Activated naive CD8-positive, alpha-beta T cell treated with anti-CD3 and anti-CD28 coated beads for 36 hours (primary cell): ENCODE measurements around the gene TMEM121. TPM values are rescaled to one million over a fixed set of nuclear protein-coding genes. Genes with fewer than 3 reads are reported as not detected.

Experiments
- DNase-seq: peaks from one replicate; pipeline ENCODE4 v3.0.0; 2021
- H3K27ac Mint-ChIP-seq: one replicate; pipeline ENCODE4 v1.8.0; 2022; ENCODE audit warnings: mild to moderate bottlenecking, moderate library complexity, mixed read lengths
- H3K27me3 Mint-ChIP-seq: one replicate; pipeline ENCODE4 v1.8.0; 2022; ENCODE audit warnings: mild to moderate bottlenecking, mixed read lengths
- H3K36me3 Mint-ChIP-seq: one replicate; pipeline ENCODE4 v1.8.0; 2021; ENCODE audit warnings: mild to moderate bottlenecking, mixed read lengths
- H3K4me1 Mint-ChIP-seq: one replicate; pipeline ENCODE4 v1.8.0; 2021; ENCODE audit warnings: mixed read lengths
- H3K4me3 Mint-ChIP-seq: one replicate; pipeline ENCODE4 v1.8.0; 2022; ENCODE audit warnings: mild to moderate bottlenecking, moderate library complexity, mixed read lengths
- H3K9me3 Mint-ChIP-seq: one replicate; pipeline ENCODE4 v1.8.0; 2022; ENCODE audit warnings: mixed read lengths
- total RNA-seq, 2 experiments: library from RNA; stranded (reverse); gene quantifications; one replicate each; pipeline ENCODE4 v1.2.3, GENCODE V29; 2021

Gene TMEM121
- total RNA-seq, 2 experiments from 2014 or later: 16.7 to 16.8 TPM

- Mint-ChIP-seq H3K9me3 (no peaks in the 10 kb centered on the region), H3K36me3 (no peaks in the 10 kb centered on the region), H3K4me3 (no peak overlapping the region), H3K4me1 (peaks cover 43% of the 10 kb centered on the region), H3K27ac (peak overlapping the region; percentile 3), H3K27me3 (peaks cover 11% of the 10 kb centered on the region)
- DNase-seq: no peak
Observed at GRCh38 chr14:105484069-105484996, 42.0 kb upstream of the TMEM121 start.

- Mint-ChIP-seq H3K4me3 (no peak overlapping the region), H3K27me3 (peaks cover 4% of the 10 kb centered on the region), H3K4me1 (peaks cover 43% of the 10 kb centered on the region)
Observed at GRCh38 chr14:105484997-105485393, 41.4 kb upstream of the TMEM121 start.

GRCh38 chr14:105485739-105486162 lies 40.6 kb upstream of the TMEM121 start:
- H3K27ac Mint-ChIP-seq: no peak overlapping the region
- peaks cover 42% of the 10 kb centered on the region for H3K4me1 Mint-ChIP-seq
- H3K4me3 Mint-ChIP-seq: no peak overlapping the region
- no peaks in the 10 kb centered on the region for H3K36me3 Mint-ChIP-seq
- peak; percentile 51 for DNase-seq
- H3K27me3 Mint-ChIP-seq: peaks cover 3% of the 10 kb centered on the region
- no peaks in the 10 kb centered on the region for H3K9me3 Mint-ChIP-seq

More at GRCh38 chr14:105484997-105485393, 41.4 kb upstream of the TMEM121 start:
- H3K36me3 Mint-ChIP-seq: no peaks in the 10 kb centered on the region
- no peaks in the 10 kb centered on the region for H3K9me3 Mint-ChIP-seq
- H3K27ac Mint-ChIP-seq: no peak overlapping the region
- DNase-seq: no peak

GRCh38 chr14:105486163-105486973 lies 40.0 kb upstream of the TMEM121 start, which contains the start of gene CRIP1:
Gene CRIP1, plus strand, starts transcription at chr14:105486886. Its CDS starts 374 bp downstream, at chr14:105487260.
- no peaks in the 10 kb centered on the region for H3K9me3 Mint-ChIP-seq
- H3K27ac Mint-ChIP-seq: peak within 1 kb of the TSS; percentile 70
- peaks cover 3% of the 10 kb centered on the region for H3K27me3 Mint-ChIP-seq
- H3K4me3 Mint-ChIP-seq: peak within 1 kb of the TSS; percentile 79
- DNase-seq: no peak
- H3K4me1 Mint-ChIP-seq: peaks cover 38% of the 10 kb centered on the region
- no peaks in the 10 kb centered on the region for H3K36me3 Mint-ChIP-seq

GRCh38 chr14:105486974-105487448 lies 39.4 kb upstream of the TMEM121 start:
- no peaks in the 10 kb centered on the region for H3K9me3 Mint-ChIP-seq
- peaks cover 3% of the 10 kb centered on the region for H3K27me3 Mint-ChIP-seq
- H3K36me3 Mint-ChIP-seq: no peaks in the 10 kb centered on the region
- no peak overlapping the region for H3K27ac Mint-ChIP-seq
- peaks cover 39% of the 10 kb centered on the region for H3K4me1 Mint-ChIP-seq
- H3K4me3 Mint-ChIP-seq: peak overlapping the region; percentile 79
- DNase-seq: peak; percentile 47

GRCh38 chr14:105487449-105487985 lies 38.9 kb upstream of the TMEM121 start:
- H3K4me3 Mint-ChIP-seq: peak overlapping the region; percentile 79

GRCh38 chr14:105487986-105488777 lies 38.2 kb upstream of the TMEM121 start:
- Mint-ChIP-seq H3K36me3 (no peaks in the 10 kb centered on the region), H3K27me3 (peaks cover 3% of the 10 kb centered on the region), H3K4me3 (peak overlapping the region; percentile 79), H3K4me1 (peaks cover 34% of the 10 kb centered on the region), H3K27ac (peak overlapping the region; percentile 70), H3K9me3 (no peaks in the 10 kb centered on the region)
- DNase-seq: no peak

More at GRCh38 chr14:105487449-105487985, 38.9 kb upstream of the TMEM121 start:
- H3K36me3 Mint-ChIP-seq: no peaks in the 10 kb centered on the region
- peaks cover 3% of the 10 kb centered on the region for H3K27me3 Mint-ChIP-seq
- peaks cover 35% of the 10 kb centered on the region for H3K4me1 Mint-ChIP-seq
- no peaks in the 10 kb centered on the region for H3K9me3 Mint-ChIP-seq
- peak overlapping the region; percentile 70 for H3K27ac Mint-ChIP-seq
- peak; percentile 66 for DNase-seq

- Mint-ChIP-seq H3K4me3 (peak overlapping the region; percentile 74), H3K4me1 (peaks cover 34% of the 10 kb centered on the region), H3K27me3 (peaks cover 3% of the 10 kb centered on the region), H3K36me3 (no peaks in the 10 kb centered on the region), H3K9me3 (no peaks in the 10 kb centered on the region), H3K27ac (peak overlapping the region; percentile 80)
- no peak for DNase-seq
Observed at GRCh38 chr14:105488781-105489541, 37.4 kb upstream of the TMEM121 start.

GRCh38 chr14:105489542-105490266 lies 36.7 kb upstream of the TMEM121 start:
- peak overlapping the region; percentile 80 for H3K27ac Mint-ChIP-seq
- peaks cover 28% of the 10 kb centered on the region for H3K4me1 Mint-ChIP-seq
- no peaks in the 10 kb centered on the region for H3K36me3 Mint-ChIP-seq
- H3K9me3 Mint-ChIP-seq: no peaks in the 10 kb centered on the region
- peak overlapping the region; percentile 74 for H3K4me3 Mint-ChIP-seq
- H3K27me3 Mint-ChIP-seq: peaks cover 3% of the 10 kb centered on the region
- DNase-seq: peak; percentile 86

GRCh38 chr14:105490267-105490571 lies 36.2 kb upstream of the TMEM121 start:
- H3K4me3 Mint-ChIP-seq: peak overlapping the region; percentile 74
- H3K9me3 Mint-ChIP-seq: no peaks in the 10 kb centered on the region
- H3K4me1 Mint-ChIP-seq: peaks cover 27% of the 10 kb centered on the region
- H3K27me3 Mint-ChIP-seq: peaks cover 3% of the 10 kb centered on the region
- DNase-seq: no peak
- H3K27ac Mint-ChIP-seq: peak overlapping the region; percentile 80
- no peaks in the 10 kb centered on the region for H3K36me3 Mint-ChIP-seq

GRCh38 chr14:105490572-105491365 lies 35.6 kb upstream of the TMEM121 start, which contains the start of gene TEDC1:
Gene TEDC1, plus strand, starts transcription at chr14:105491246. Its CDS starts 130 bp downstream, at chr14:105491376.
- Mint-ChIP-seq H3K27me3 (peaks cover 3% of the 10 kb centered on the region), H3K9me3 (no peaks in the 10 kb centered on the region), H3K36me3 (no peaks in the 10 kb centered on the region), H3K4me3 (peak within 1 kb of the TSS; percentile 79), H3K27ac (peak within 1 kb of the TSS; percentile 90), H3K4me1 (peaks cover 23% of the 10 kb centered on the region)
- peak; percentile 100 for DNase-seq

- H3K36me3 Mint-ChIP-seq: no peaks in the 10 kb centered on the region
- H3K27me3 Mint-ChIP-seq: peaks cover 3% of the 10 kb centered on the region
- H3K4me3 Mint-ChIP-seq: peak overlapping the region; percentile 79
- H3K9me3 Mint-ChIP-seq: no peaks in the 10 kb centered on the region
- peaks cover 19% of the 10 kb centered on the region for H3K4me1 Mint-ChIP-seq
- DNase-seq: peak; percentile 88
- H3K27ac Mint-ChIP-seq: peak overlapping the region; percentile 90
Observed at GRCh38 chr14:105491366-105491973, 34.9 kb upstream of the TMEM121 start.
